Neuronal stem cell (in vitro differentiated cells): ENCODE data around the gene EPO.

Source experiments
- DNase-seq: peaks from one replicate; pipeline ENCODE4 v3.0.0-alpha.2; 2013; ENCODE audit warnings: low spot score
- H2AFZ ChIP-seq: one replicate; pipeline ENCODE4 v1.6.1; 2013; ENCODE audit warnings: mild to moderate bottlenecking, low read length, inconsistent platforms
- H2AK5ac ChIP-seq: 2 replicates; pipeline ENCODE4 v1.6.1; 2013; ENCODE audit warnings: low read depth, mild to moderate bottlenecking, inconsistent platforms, low read length, moderate library complexity, mixed read lengths
- H2BK120ac ChIP-seq: 2 replicates; pipeline ENCODE4 v1.6.1; 2013; ENCODE audit warnings: low read depth, mild to moderate bottlenecking, inconsistent platforms, low read length, moderate library complexity, mixed read lengths
- H2BK12ac ChIP-seq: one replicate; pipeline ENCODE4 v1.6.1; 2013; ENCODE audit warnings: low read length, inconsistent platforms
- H2BK15ac ChIP-seq: 2 replicates; pipeline ENCODE4 v1.6.1; 2013; ENCODE audit warnings: mild to moderate bottlenecking, low read length, inconsistent platforms, mixed read lengths
- H2BK5ac ChIP-seq: one replicate; pipeline ENCODE4 v1.6.1; 2013; ENCODE audit warnings: inconsistent platforms, mild to moderate bottlenecking, low read length, moderate library complexity
- H3K14ac ChIP-seq: one replicate; pipeline ENCODE4 v1.6.1; 2013; ENCODE audit warnings: low read length, inconsistent platforms
- H3K18ac ChIP-seq: 2 replicates; pipeline ENCODE4 v1.6.1; 2013; ENCODE audit warnings: low read length, inconsistent platforms
- H3K23ac ChIP-seq: 2 replicates; pipeline ENCODE4 v1.6.1; 2013; ENCODE audit warnings: low read depth, mild to moderate bottlenecking, mixed read lengths, low read length, inconsistent platforms; ENCODE audit not compliant: poor library complexity
- H3K27ac ChIP-seq: replicated peaks from 3 replicates; pipeline ENCODE4 v1.5.1; 2013; ENCODE audit warnings: low read length, inconsistent platforms
- H3K27me3 ChIP-seq, 3 experiments: 2 replicates each; pipeline ENCODE4 v1.6.1; 2013; ENCODE audit warnings: low read length in 3 of 3, mild to moderate bottlenecking in 2 of 3, inconsistent platforms in 1 of 3, low read depth in 1 of 3, mixed read lengths in 1 of 3, moderate library complexity in 1 of 3; ENCODE audit not compliant: control insufficient read depth in 3 of 3, insufficient read depth in 3 of 3
- H3K36me3 ChIP-seq, 2 donors: replicated peaks in 1 of 2; 2 replicates each; pipeline ENCODE4 v1.6.1; 2013; ENCODE audit warnings: low read length in 2 of 2; ENCODE audit not compliant: control insufficient read depth in 2 of 2, insufficient read depth in 2 of 2
- H3K4ac ChIP-seq: 2 replicates; pipeline ENCODE4 v1.6.1; 2013; ENCODE audit warnings: inconsistent platforms, mild to moderate bottlenecking, low read length, moderate library complexity
- H3K4me1 ChIP-seq, 2 donors: 1 replicate in 1 of 2; 2 replicates in 1 of 2; pipeline ENCODE4 v1.6.1; 2013; ENCODE audit warnings: low read length in 2 of 2, low read depth in 1 of 2; ENCODE audit not compliant: control insufficient read depth in 2 of 2, insufficient read depth in 1 of 2
- H3K4me2 ChIP-seq: one replicate; pipeline ENCODE4 v1.6.1; 2013; ENCODE audit warnings: mild to moderate bottlenecking, low read length, inconsistent platforms; ENCODE audit not compliant: insufficient read depth, poor library complexity, severe bottlenecking
- H3K4me3 ChIP-seq, 2 donors: 2 replicates each; pipeline ENCODE4 v1.5.1; 2013; ENCODE audit warnings: low read length in 2 of 2, mild to moderate bottlenecking in 2 of 2, inconsistent platforms in 1 of 2, moderate library complexity in 1 of 2
- H3K79me1 ChIP-seq: one replicate; pipeline ENCODE4 v1.6.1; 2013; ENCODE audit warnings: low read depth, mild to moderate bottlenecking, inconsistent platforms, low read length, moderate library complexity
- H3K9ac ChIP-seq: one replicate; pipeline ENCODE4 v1.6.1; 2013; ENCODE audit warnings: mild to moderate bottlenecking, low read depth, low read length, inconsistent platforms; ENCODE audit not compliant: poor library complexity
- H3K9me3 ChIP-seq, 2 donors: replicated peaks in 1 of 2; 2 replicates each; pipeline versions ENCODE3 to v1.6.1; 2013; ENCODE audit warnings: low read length in 2 of 2, mild to moderate bottlenecking in 2 of 2, inconsistent platforms in 1 of 2, low read depth in 1 of 2, mixed read lengths in 1 of 2, moderate library complexity in 1 of 2; ENCODE audit not compliant: control insufficient read depth in 2 of 2, insufficient read depth in 1 of 2
- H4K8ac ChIP-seq: one replicate; pipeline ENCODE4 v1.6.1; 2013; ENCODE audit warnings: low read depth, mild to moderate bottlenecking, inconsistent platforms, low read length, moderate library complexity
- H4K91ac ChIP-seq: one replicate; pipeline ENCODE4 v1.6.1; 2013; ENCODE audit warnings: low read length, low read depth, mild to moderate bottlenecking, inconsistent platforms; ENCODE audit not compliant: poor library complexity
- WGBS, 2 donors: extraction: QIAGEN DNeasy Blood & Tissue Kit; methylation state at CpG; one replicate each; pipeline ENCODE4 v1.1.7; 2013; ENCODE audit warnings: missing lambda C conversion rate in 2 of 2, mixed read lengths in 1 of 2; ENCODE audit not compliant: insufficient read length in 2 of 2, insufficient replicate concordance in 1 of 2; ENCODE audit errors: extremely low coverage in 2 of 2; 5-methylcytosine and 5-hydroxymethylcytosine counted together

The EPO gene

DNA sequence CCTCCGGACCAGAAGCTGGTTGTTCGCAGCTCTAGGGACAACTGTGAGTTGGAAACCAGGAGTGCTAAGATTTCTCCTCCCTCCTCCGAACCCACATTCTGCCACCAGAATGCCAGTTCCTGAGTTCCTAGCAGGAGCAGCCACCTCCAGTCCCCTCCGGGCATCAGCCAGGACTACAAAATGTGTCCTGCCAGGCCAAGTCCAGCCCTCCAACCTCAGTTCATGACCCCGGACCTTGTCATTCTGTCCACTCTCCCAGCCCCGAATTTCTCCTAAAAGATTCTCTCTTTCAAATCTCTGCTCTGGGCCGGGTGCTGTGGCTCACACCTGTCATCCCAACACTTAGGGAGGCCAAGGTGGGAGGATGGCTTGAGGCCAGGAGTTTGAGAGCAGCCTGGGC is 15.5 kb downstream of the EPO start:
- Histone ChIP-seq H3K36me3 (no peaks in the 10 kb centered on the region), H4K91ac (no peak overlapping the region), H3K4me1 (no peaks in the 10 kb centered on the region), H2AFZ (no peak overlapping the region), H2AK5ac (no peak overlapping the region), H3K27me3 (no peaks in the 10 kb centered on the region), H3K79me1 (no peaks in the 10 kb centered on the region), H3K14ac (no peak overlapping the region), H3K18ac (no peak overlapping the region), H4K8ac (no peak overlapping the region), H3K4me3 (no peak overlapping the region), H2BK15ac (no peak overlapping the region), H3K9me3 (no peaks in the 10 kb centered on the region), H3K23ac (no peak overlapping the region), H3K4me2 (no peak overlapping the region), H2BK5ac (no peak overlapping the region), H3K4ac (no peak overlapping the region), H3K27ac (no peak overlapping the region), H2BK120ac (no peak overlapping the region), H2BK12ac (no peak overlapping the region), H3K9ac (no peak overlapping the region)
- no CpG with 5 or more reads among the region's 7 CpGs for WGBS, 2 donors
- DNase-seq: no peak

DNA sequence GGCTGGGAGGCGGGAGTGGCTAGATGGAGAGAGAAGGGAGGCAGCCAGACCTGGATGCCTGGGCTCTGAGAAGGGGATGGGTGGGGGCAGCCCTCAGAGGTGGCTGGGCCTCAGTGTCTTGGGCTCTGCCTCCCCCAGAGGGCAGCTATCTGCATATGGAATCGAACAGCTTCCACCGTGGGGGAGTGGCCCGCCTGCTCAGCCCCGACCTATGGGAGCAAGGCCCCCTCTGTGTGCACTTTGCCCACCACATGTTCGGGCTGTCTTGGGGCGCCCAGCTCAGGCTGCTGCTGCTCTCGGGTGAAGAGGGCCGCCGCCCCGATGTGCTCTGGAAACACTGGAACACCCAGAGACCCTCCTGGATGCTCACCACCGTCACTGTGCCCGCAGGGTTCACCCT is 16.4 kb downstream of the EPO start:
- Histone ChIP-seq H2AK5ac (no peak overlapping the region), H3K4me3 (no peak overlapping the region), H3K27me3 (no peaks in the 10 kb centered on the region), H3K79me1 (no peaks in the 10 kb centered on the region), H2BK120ac (no peak overlapping the region), H2AFZ (no peak overlapping the region), H2BK12ac (no peak overlapping the region), H4K8ac (no peak overlapping the region), H3K18ac (no peak overlapping the region), H3K23ac (no peak overlapping the region), H3K36me3 (no peaks in the 10 kb centered on the region), H3K4me1 (no peaks in the 10 kb centered on the region), H3K4me2 (no peak overlapping the region), H2BK15ac (no peak overlapping the region), H2BK5ac (no peak overlapping the region), H3K4ac (no peak overlapping the region), H3K14ac (no peak overlapping the region), H3K27ac (no peak overlapping the region), H3K9ac (no peak overlapping the region), H4K91ac (no peak overlapping the region), H3K9me3 (no peaks in the 10 kb centered on the region)
- DNase-seq: no peak
- WGBS, 2 donors: no CpG with 5 or more reads among the region's 13 CpGs

DNA sequence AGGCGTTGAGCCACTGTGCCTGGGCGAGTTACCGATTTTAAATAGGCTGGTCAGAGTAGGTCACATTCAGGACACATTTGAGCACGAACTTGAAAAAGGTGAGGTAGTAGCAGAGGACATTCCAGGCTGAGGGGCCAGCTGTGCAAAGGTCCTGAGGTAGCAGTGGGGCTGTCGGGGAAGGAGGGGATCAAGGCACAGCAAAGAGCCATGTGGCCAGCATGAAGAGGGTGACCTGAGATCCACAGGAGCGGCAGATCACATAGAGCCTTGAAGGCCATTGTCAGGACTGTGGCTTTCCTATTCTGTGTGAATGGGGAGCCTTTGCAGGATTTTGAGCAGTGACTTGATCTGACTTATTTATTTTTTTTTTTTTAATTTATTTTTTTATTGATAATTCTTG is 19.7 kb downstream of the EPO start:
- Histone ChIP-seq H3K14ac (no peak overlapping the region), H2BK12ac (no peak overlapping the region), H3K4me1 (no peaks in the 10 kb centered on the region), H2BK120ac (no peak overlapping the region), H3K9ac (no peak overlapping the region), H3K4ac (no peak overlapping the region), H3K18ac (no peak overlapping the region), H2AK5ac (no peak overlapping the region), H4K8ac (no peak overlapping the region), H3K4me3 (no peak overlapping the region), H3K36me3 (no peaks in the 10 kb centered on the region), H2AFZ (no peak overlapping the region), H3K4me2 (no peak overlapping the region), H3K23ac (no peak overlapping the region), H4K91ac (no peak overlapping the region), H2BK5ac (no peak overlapping the region), H3K27ac (no peak overlapping the region), H3K9me3 (peaks cover 0 to 2% of the 10 kb centered on the region in 2 donors), H3K27me3 (no peaks in the 10 kb centered on the region), H2BK15ac (no peak overlapping the region), H3K79me1 (no peaks in the 10 kb centered on the region)
- WGBS, 2 donors: no CpG with 5 or more reads among the region's 6 CpGs
- no peak for DNase-seq

DNA sequence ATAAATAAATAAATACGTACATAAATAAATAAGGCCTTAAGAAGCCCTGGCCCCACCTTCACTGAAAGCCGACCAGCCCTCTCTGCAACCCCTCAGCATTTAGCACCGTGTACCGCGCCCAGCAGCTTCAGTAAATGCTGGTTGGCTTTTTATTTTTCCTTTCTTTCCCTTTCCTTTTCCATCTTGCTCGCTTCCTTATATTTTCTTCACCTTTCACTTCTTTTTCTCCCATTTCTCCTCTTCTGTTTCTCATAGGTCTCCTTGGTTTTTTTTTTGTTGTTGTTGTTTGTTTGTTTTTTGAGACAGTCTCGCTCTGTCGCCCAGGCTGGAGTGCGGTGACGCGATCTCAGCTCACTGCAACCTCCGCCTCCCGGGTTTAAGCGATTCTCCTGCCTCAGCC is 24.3 kb downstream of the EPO start:
- Histone ChIP-seq H3K4me1 (no peaks in the 10 kb centered on the region), H4K8ac (no peak overlapping the region), H2BK120ac (no peak overlapping the region), H2BK15ac (no peak overlapping the region), H3K27ac (no peak overlapping the region), H3K4me2 (no peak overlapping the region), H3K18ac (no peak overlapping the region), H3K79me1 (no peaks in the 10 kb centered on the region), H3K36me3 (no peaks in the 10 kb centered on the region), H3K9ac (no peak overlapping the region), H3K9me3 (peaks cover 0 to 2% of the 10 kb centered on the region in 2 donors), H2AK5ac (no peak overlapping the region), H3K14ac (no peak overlapping the region), H3K23ac (no peak overlapping the region), H3K4ac (no peak overlapping the region), H3K4me3 (no peak overlapping the region), H3K27me3 (peaks cover 0 to 4% (median 0%) of the 10 kb centered on the region in 3 experiments), H2AFZ (no peak overlapping the region), H4K91ac (no peak overlapping the region), H2BK12ac (no peak overlapping the region), H2BK5ac (no peak overlapping the region)
- WGBS, 2 donors: 100% methylated on average over 1 of the region's 14 CpGs; no CpG with 5 or more reads in 1 of the 2 donors
- DNase-seq: no peak
